IMR-90 (cell line): ENCODE data around the gene HSPB6. TPM values are rescaled to one million over a fixed set of nuclear protein-coding genes. Genes with fewer than 3 reads are reported as not detected.

ENCODE experiments used
- ATAC-seq: fragments of 200-7000 bp; cut with Tn5 transposase; 2 replicates; pipeline ENCODE4 v1.9.1; 2020; ENCODE audit warnings: low read depth, mild to moderate bottlenecking, moderate library complexity
- BruUV-seq: library from RNA; stranded (reverse); fragments of 400-500 nt; replicated peaks from 2 replicates; lab custom pipeline; 2021; lab: Mats Ljungman, UMichigan
- CTCF ChIA-PET: fragments of 300-600 bp; formaldehyde crosslinking; extraction: SDS; loops from one replicate; lab custom pipeline; 2021; ENCODE audit warnings: antibody characterized with exemption; lab: Yijun Ruan, JAX
- POLR2A ChIA-PET: fragments of 300-600 bp; sonication (Branson Sonifier 250); formaldehyde crosslinking; loops from one replicate; lab custom pipeline; 2022; ENCODE audit warnings: antibody characterized with exemption; ENCODE audit not compliant: unreplicated experiment; lab: Charles Lee
- DNase-seq: peaks from one replicate; pipeline ENCODE4 v3.0.0; 2013
- H2AFZ ChIP-seq: replicated peaks from 2 replicates; pipeline ENCODE3; 2013; ENCODE audit warnings: low read length, mild to moderate bottlenecking; ENCODE audit not compliant: poor library complexity
- H2AK5ac ChIP-seq: 2 replicates; pipeline ENCODE4 v1.6.1; 2013; ENCODE audit warnings: low read depth, low read length, inconsistent platforms
- H2AK9ac ChIP-seq: replicated peaks from 2 replicates; pipeline ENCODE3; 2013; ENCODE audit warnings: mild to moderate bottlenecking, low read depth, low read length, moderate library complexity; ENCODE audit not compliant: poor library complexity
- H2BK120ac ChIP-seq: 2 replicates; pipeline ENCODE4 v1.6.1; 2013; ENCODE audit warnings: low read depth, low read length, inconsistent platforms
- H2BK15ac ChIP-seq: 3 replicates; pipeline ENCODE4 v1.6.1; 2013; ENCODE audit warnings: low read depth, low read length, inconsistent platforms
- H2BK20ac ChIP-seq: 2 replicates; pipeline ENCODE4 v1.6.1; 2013; ENCODE audit warnings: low read depth, mild to moderate bottlenecking, inconsistent platforms, low read length, moderate library complexity
- H2BK5ac ChIP-seq: 2 replicates; pipeline ENCODE4 v1.6.1; 2013; ENCODE audit warnings: mild to moderate bottlenecking, low read depth, low read length, inconsistent platforms; ENCODE audit not compliant: poor library complexity, severe bottlenecking
- H3K14ac ChIP-seq: replicated peaks from 2 replicates; pipeline ENCODE4 v1.6.1; 2013; ENCODE audit warnings: low read depth, low read length, inconsistent platforms
- H3K18ac ChIP-seq: 2 replicates; pipeline ENCODE4 v1.6.1; 2013; ENCODE audit warnings: low read depth, low read length, control low read depth
- H3K23ac ChIP-seq: 2 replicates; pipeline ENCODE4 v1.6.1; 2013; ENCODE audit warnings: low read depth, low read length, inconsistent platforms
- H3K27ac ChIP-seq: 2 replicates; pipeline ENCODE4 v1.5.1; 2013; ENCODE audit warnings: mild to moderate bottlenecking, control low read depth, low read length; ENCODE audit not compliant: insufficient read depth
- H3K27me3 ChIP-seq: 2 replicates; pipeline ENCODE4 v1.6.1; 2013; ENCODE audit warnings: low read length; ENCODE audit not compliant: control insufficient read depth, insufficient read depth
- H3K36me3 ChIP-seq: 2 replicates; pipeline ENCODE4 v1.6.1; 2013; ENCODE audit warnings: low read length, mixed read lengths; ENCODE audit not compliant: control insufficient read depth, insufficient read depth
- H3K4ac ChIP-seq: 2 replicates; pipeline ENCODE4 v1.6.1; 2013; ENCODE audit warnings: low read depth, low read length, inconsistent platforms
- H3K4me1 ChIP-seq: 2 replicates; pipeline ENCODE4 v1.6.1; 2013; ENCODE audit warnings: low read length, mixed read lengths; ENCODE audit not compliant: control insufficient read depth, insufficient read depth
- H3K4me2 ChIP-seq: 2 replicates; pipeline ENCODE4 v1.6.1; 2013; ENCODE audit warnings: low read depth, mild to moderate bottlenecking, control low read depth, low read length, moderate library complexity
- H3K4me3 ChIP-seq: 2 replicates; pipeline ENCODE4 v1.5.1; 2013; ENCODE audit warnings: low read depth, mild to moderate bottlenecking, control low read depth, low read length, moderate library complexity; ENCODE audit not compliant: insufficient read depth
- H3K56ac ChIP-seq: 2 replicates; pipeline ENCODE4 v1.6.1; 2013; ENCODE audit warnings: low read length, inconsistent platforms; ENCODE audit not compliant: insufficient read depth; ENCODE audit errors: extremely low read depth
- H3K79me1 ChIP-seq, 2 experiments: 2 replicates each; pipeline ENCODE4 v1.6.1; 2013; ENCODE audit warnings: low read length in 2 of 2, inconsistent platforms in 1 of 2, low read depth in 1 of 2
- H3K9ac ChIP-seq: 2 replicates; pipeline ENCODE4 v1.6.1; 2013; ENCODE audit warnings: low read depth, low read length, control low read depth
- H3K9me1 ChIP-seq: 2 replicates; pipeline ENCODE4 v1.6.1; 2013; ENCODE audit warnings: low read length, inconsistent platforms; ENCODE audit not compliant: insufficient read depth
- H3K9me3 ChIP-seq: 2 replicates; pipeline ENCODE4 v1.6.1; 2013; ENCODE audit warnings: low read length; ENCODE audit not compliant: control insufficient read depth, insufficient read depth
- H4K20me1 ChIP-seq: 2 replicates; pipeline ENCODE4 v1.6.1; 2013; ENCODE audit warnings: low read length, inconsistent platforms; ENCODE audit not compliant: insufficient read depth
- H4K5ac ChIP-seq: 2 replicates; pipeline ENCODE4 v1.6.1; 2013; ENCODE audit warnings: mild to moderate bottlenecking, low read depth, low read length, control low read depth
- H4K8ac ChIP-seq, 2 experiments: 2 replicates each; pipeline ENCODE4 v1.6.1; 2013; ENCODE audit warnings: low read depth in 2 of 2, low read length in 2 of 2, control low read depth in 1 of 2, inconsistent platforms in 1 of 2
- H4K91ac ChIP-seq: 2 replicates; pipeline ENCODE4 v1.6.1; 2013; ENCODE audit warnings: low read depth, low read length, inconsistent platforms; ENCODE audit not compliant: insufficient read depth
- BHLHE40 ChIP-seq: fragments of 150-350 bp; IDR thresholded peaks from 2 replicates; pipeline ENCODE4 v1.6.1; 2016; ENCODE audit warnings: mild to moderate bottlenecking, low read depth, low read length
- CEBPB ChIP-seq: IDR thresholded peaks from 2 replicates; pipeline ENCODE4 v1.6.1; 2012; ENCODE audit warnings: low read depth, low read length, improper control_type of control experiment
- CHD1 ChIP-seq: IDR thresholded peaks from 2 replicates; pipeline ENCODE4 v1.6.1; 2012; ENCODE audit warnings: low read depth, low read length, improper control_type of control experiment
- CTCF ChIP-seq: conservative IDR thresholded peaks from 2 replicates; pipeline ENCODE4 v1.5.1; 2012; ENCODE audit warnings: mild to moderate bottlenecking, low read depth, low read length, improper control_type of control experiment
- ELK1 ChIP-seq: fragments of 150-350 bp; IDR thresholded peaks from 2 replicates; pipeline ENCODE4 v1.6.1; 2016; ENCODE audit warnings: low read depth, mild to moderate bottlenecking, low read length, moderate library complexity, borderline replicate concordance
- MAFK ChIP-seq: IDR thresholded peaks from 2 replicates; pipeline ENCODE4 v1.6.1; 2012; ENCODE audit warnings: low read depth, low read length, improper control_type of control experiment
- MAZ ChIP-seq: IDR thresholded peaks from 2 replicates; pipeline ENCODE4 v1.6.1; 2012; ENCODE audit warnings: low read depth, mild to moderate bottlenecking, low read length, improper control_type of control experiment, moderate library complexity, borderline replicate concordance
- POLR2A ChIP-seq: IDR thresholded peaks from 2 replicates; pipeline ENCODE4 v1.6.1; 2012; ENCODE audit warnings: mild to moderate bottlenecking, low read depth, low read length
- RCOR1 ChIP-seq: IDR thresholded peaks from 2 replicates; pipeline ENCODE4 v1.6.1; 2012; ENCODE audit warnings: mild to moderate bottlenecking, low read length, improper control_type of control experiment; ENCODE audit not compliant: insufficient replicate concordance
- RFX5 ChIP-seq: IDR thresholded peaks from 2 replicates; pipeline ENCODE4 v1.8.0; 2012; ENCODE audit warnings: low read depth, mild to moderate bottlenecking, low read length, moderate library complexity
- SMC3 ChIP-seq: fragments of 150-350 bp; IDR thresholded peaks from 2 replicates; pipeline ENCODE4 v1.6.1; 2016; ENCODE audit warnings: low read depth, mild to moderate bottlenecking, antibody characterized with exemption, low read length, moderate library complexity
- USF2 ChIP-seq: fragments of 150-350 bp; IDR thresholded peaks from 2 replicates; pipeline ENCODE4 v1.6.1; 2017; ENCODE audit warnings: mild to moderate bottlenecking, antibody characterized with exemption, low read length, low read depth
- WGBS, 2 experiments: methylation state at CpG; one replicate each; pipeline versions ENCODE4 v1.1.5 to v1.1.7; 2013; ENCODE audit warnings: missing lambda C conversion rate in 2 of 2; ENCODE audit not compliant: insufficient read length in 1 of 2; ENCODE audit errors: extremely low coverage in 2 of 2; 5-methylcytosine and 5-hydroxymethylcytosine counted together
- dilution Hi-C: fragments of 300-500 bp; cut with HindIII; formaldehyde crosslinking; loops from one replicate; pipeline ENCODE4 v1.14.3; 2018; ENCODE audit warnings: low sequenced_read_pairs; ENCODE audit not compliant: unreplicated experiment
- in situ Hi-C: fragments of 300-500 bp; cut with MboI; formaldehyde crosslinking; loops from 3 replicates; pipeline ENCODE4 v1.14.3; 2019; ENCODE audit warnings: low sequenced_read_pairs, inconsistent platforms, mixed read lengths
- intact Hi-C: fragments of 100-400 bp; cut with micrococcal nuclease; formaldehyde crosslinking; loops from 2 replicates; pipeline ENCODE4 v1.10.0; 2022
- polyA plus RNA-seq, 3 experiments: library from polyadenylated mRNA; depleted of rRNA; stranded (reverse); fragments of >200 nt; gene quantifications; 2 replicates each; pipeline ENCODE4 v1.2.3, GENCODE V29; 2012; ENCODE audit warnings: low replicate concordance in 1 of 3
- total RNA-seq: library from RNA; depleted of rRNA; stranded (reverse); fragments of >200 nt; gene quantifications from 2 replicates; pipeline ENCODE4 v1.2.3, GENCODE V29; 2012

HSPB6 gene
- total and polyA plus RNA-seq, 2 of the 4 experiments (the other 2 are of a cell fraction) = 5.7 to 206 TPM

- intact Hi-C loops = no loop called here
- dilution Hi-C loops = no loop called here
These were observed 24.8 kb upstream of the HSPB6 start for GRCh38 chr19:35781650-35782049.

More at GRCh38 chr19:35781650-35782049, 24.8 kb upstream of the HSPB6 start:
- Histone ChIP-seq H3K27me3 (no peaks in the 10 kb centered on the region), H3K79me1 (peaks cover 3 to 8% of the 10 kb centered on the region in 2 experiments), H4K8ac (no peak overlapping the region), H3K56ac (no peak overlapping the region), H2AK9ac (no peak overlapping the region), H2AFZ (no peak overlapping the region), H3K9me3 (no peaks in the 10 kb centered on the region), H3K4me1 (0 out of 2 replicates have a peak, but pooled peaks cover under 1% of the 10 kb centered on the region), H2AK5ac (no peak overlapping the region), H2BK120ac (no peak overlapping the region), H2BK20ac (no peak overlapping the region), H3K36me3 (peaks cover 16% of the 10 kb centered on the region), H3K27ac (no peak overlapping the region), H3K9me1 (0 out of 2 replicates have a peak, but pooled peaks cover 2% of the 10 kb centered on the region), H3K4ac (no peak overlapping the region), H3K4me2 (no peak overlapping the region), H4K5ac (no peak overlapping the region), H4K91ac (no peak overlapping the region), H3K23ac (no peak overlapping the region), H3K9ac (no peak overlapping the region), H2BK15ac (no peak overlapping the region), H4K20me1 (no peaks in the 10 kb centered on the region), H3K14ac (no peak overlapping the region), H3K4me3 (no peak overlapping the region), H3K18ac (no peak overlapping the region), H2BK5ac (no peak overlapping the region)
- in situ Hi-C loops = no loop called here
- TF ChIP-seq POLR2A (no peak), CHD1 (no peak), CEBPB (no peak), RCOR1 (no peak), USF2 (no peak), CTCF (no peak), ELK1 (no peak), BHLHE40 (no peak), SMC3 (no peak), MAZ (no peak), MAFK (no peak), RFX5 (no peak)
- ChIA-PET POLR2A (no interaction called here), CTCF (no interaction called here)
- ATAC-seq = no peak
- WGBS, 2 experiments = 86% methylated on average over 1 of the region's 9 CpGs; no CpG with 5 or more reads in 1 of the 2 experiments
- no peak for DNase-seq
- no TSS peak for BruUV-seq
